HepG2 (cell line): ENCODE data around the gene PTPA. TPM values are rescaled to one million over a fixed set of nuclear protein-coding genes. Genes with fewer than 3 reads are reported as not detected.

Experiments used
- BCL3 ChIP-seq: sonication (generic); formaldehyde crosslinking; IDR thresholded peaks from 2 replicates; pipeline ENCODE4 v1.5.1; 2020; ENCODE audit warnings: mild to moderate bottlenecking, missing genetic modification reagents, moderate library complexity
- CREBL2 ChIP-seq: sonication (generic); formaldehyde crosslinking; IDR thresholded peaks from 2 replicates; pipeline ENCODE4 v1.8.1; 2023; ENCODE audit warnings: missing genetic modification reagents, mild to moderate bottlenecking, borderline replicate concordance
- DRAP1 ChIP-seq: IDR thresholded peaks from 2 replicates; pipeline ENCODE4 v1.6.1; 2016; ENCODE audit warnings: missing genetic modification reagents, missing compliant biosample characterization
- ETV5 ChIP-seq: IDR thresholded peaks from 2 replicates; pipeline ENCODE4 v1.6.1; 2018; ENCODE audit warnings: missing biosample characterization, missing genetic modification reagents, inconsistent platforms, borderline replicate concordance
- GABPA ChIP-seq, 2 experiments: IDR thresholded peaks; 2 replicates each; pipeline ENCODE4 v1.6.1; 2011 to 2016; ENCODE audit warnings: low read depth in 2 of 2, low read length in 1 of 2, missing biosample characterization in 1 of 2, missing genetic modification characterization in 1 of 2
- NR2F6 ChIP-seq, 2 experiments: IDR thresholded peaks; 2 replicates each; pipeline ENCODE4 v1.6.1; 2016; ENCODE audit warnings: antibody characterized with exemption in 1 of 2, mild to moderate bottlenecking in 1 of 2
- PATZ1 ChIP-seq: sonication (generic); formaldehyde crosslinking; IDR thresholded peaks from 2 replicates; pipeline ENCODE4 v1.4.0; 2020; ENCODE audit warnings: missing genetic modification reagents
- PHF8 ChIP-seq: sonication (generic); formaldehyde crosslinking; IDR thresholded peaks from 2 replicates; pipeline ENCODE4 v1.5.0; 2020; ENCODE audit warnings: missing genetic modification reagents
- RARA ChIP-seq: IDR thresholded peaks from 2 replicates; pipeline ENCODE4 v1.6.1; 2016; ENCODE audit warnings: missing genetic modification reagents, missing compliant biosample characterization
- TFAP4 ChIP-seq: sonication (generic); IDR thresholded peaks from 2 replicates; pipeline ENCODE4 v1.6.1; 2016; ENCODE audit warnings: low read depth, borderline replicate concordance
- YEATS4 ChIP-seq: sonication (generic); formaldehyde crosslinking; IDR thresholded peaks from 2 replicates; pipeline ENCODE4 v1.4.0; 2020; ENCODE audit warnings: missing genetic modification reagents, borderline replicate concordance
- ZFP91 ChIP-seq: sonication (generic); formaldehyde crosslinking; IDR thresholded peaks from 2 replicates; pipeline ENCODE4 v1.9.0; 2022; ENCODE audit warnings: missing genetic modification reagents, mild to moderate bottlenecking, borderline replicate concordance
- ZNF138 ChIP-seq: sonication (generic); formaldehyde crosslinking; IDR thresholded peaks from 2 replicates; pipeline ENCODE4 v1.5.0; 2020; ENCODE audit warnings: mild to moderate bottlenecking, low read depth, missing genetic modification reagents
- ZNF678 ChIP-seq: sonication (generic); formaldehyde crosslinking; IDR thresholded peaks from 2 replicates; pipeline ENCODE4 v1.4.0; 2020; ENCODE audit warnings: mild to moderate bottlenecking, missing genetic modification reagents
- ZNF687 ChIP-seq: sonication (generic); formaldehyde crosslinking; IDR thresholded peaks from 2 replicates; pipeline ENCODE4 v1.5.1; 2020; ENCODE audit warnings: mild to moderate bottlenecking, missing genetic modification reagents, moderate library complexity
- polyA plus RNA-seq, 8 experiments: library from polyadenylated mRNA; depleted of rRNA in 3 of 8; stranded (reverse) in 7 of 8; unstranded in 1 of 8; fragments of >200 nt; fragmentation: Illumina TruSeq in 4 of 8; extraction: Trizol in 4 of 8; gene quantifications; 2 replicates each; pipeline versions ENCODE4 v1.2.1 to v1.2.3, GENCODE V29; 2011 to 2016; ENCODE audit warnings: low read depth in 4 of 8, missing spikeins in 1 of 8, mixed read lengths in 1 of 8; ENCODE audit not compliant: insufficient read depth in 1 of 8
- total RNA-seq, 5 experiments: library from RNA; depleted of rRNA; stranded (reverse); fragments of >200 nt; fragmentation: Illumina TruSeq; extraction: Trizol; gene quantifications; 2 replicates each; pipeline ENCODE4 v1.2.3, GENCODE V29; 2016; ENCODE audit warnings: low read depth in 1 of 5

Gene PTPA
- total and polyA plus RNA-seq, 2 of the 13 experiments (the other 11 are each of a cell fraction or from before 2014, with no cell fraction given) = 79.3 to 105 TPM

- TF ChIP-seq ZNF687 (0 out of 2 replicates have a peak, but pooled peaks have one; percentile 1), DRAP1 (CRISPR knock-in tag) (peak; percentile 37; the same call in 1 of the 2 replicates), PHF8 (CRISPR knock-in tag) (0 out of 2 replicates have a peak, but pooled peaks have one; percentile 0), RARA (0 out of 2 replicates have a peak, but pooled peaks have one; percentile 21), BCL3 (CRISPR knock-in tag) (no peak), ZNF678 (CRISPR knock-in tag) (no peak), ZNF138 (CRISPR knock-in tag) (no peak), NR2F6 (IDR thresholded peaks at IDR 0.05) (no peak), NR2F6 (CRISPR knock-in tag; IDR thresholded peaks at IDR 0.05) (0 out of 2 replicates have a peak, but pooled peaks have one; percentile 10), CREBL2 (CRISPR knock-in tag) (no peak), ETV5 (CRISPR knock-in tag) (peak; percentile 57; the same call in 1 of the 2 replicates), YEATS4 (CRISPR knock-in tag) (0 out of 2 replicates have a peak, but pooled peaks have one; percentile 5), PATZ1 (CRISPR knock-in tag) (peak; percentile 61), GABPA (IDR thresholded peaks at IDR 0.05; ENCODE audit: low read depth, low read length) (no peak), GABPA (CRISPR knock-in tag; IDR thresholded peaks at IDR 0.05; ENCODE audit: low read depth) (peak; percentile 40; the same call in 1 of the 2 replicates), TFAP4 (peak; percentile 26; the same call in 1 of the 2 replicates), ZFP91 (CRISPR knock-in tag) (peak; percentile 20; the same call in 1 of the 2 replicates)
- TF ChIP-seq, all 625 proteins: peak for 18
Measured at GRCh38 chr9:129166623-129167557, 55.7 kb downstream of the PTPA start (continued).
